Skeletal muscle cell (primary cell): ENCODE results near the gene SUN1.
"Not testable (repeated sequence)": the region's sequence is repeated elsewhere in the genome, so short reads cannot be mapped to it uniquely, and the experiment has no call there.

Source experiments
- DNase-seq: peaks from one replicate; pipeline ENCODE4 v3.0.0-alpha.2; 2010; ENCODE audit warnings: low read depth
- H3K4me3 ChIP-seq: 2 replicates; pipeline ENCODE4 v1.5.1; 2011; ENCODE audit warnings: low read depth, mild to moderate bottlenecking, control low read depth, low read length, moderate library complexity

SUN1 gene

GRCh38 chr7:832167-832967 is at the start of gene SUN1:
TSS of gene SUN1 (plus strand) at chr7:832476. CDS start at chr7:832525, 49 bp downstream.
- H3K4me3 ChIP-seq, result no peak within 1 kb of the TSS
- no peak for DNase-seq

GRCh38 chr7:782718-783449 is 49.4 kb upstream of the SUN1 start:
- no peak for DNase-seq
- no peak overlapping the region for H3K4me3 ChIP-seq

GRCh38 chr7:783556-784490 is 48.5 kb upstream of the SUN1 start:
- DNase-seq, result no peak
- no peak overlapping the region for H3K4me3 ChIP-seq

GRCh38 chr7:784971-785370 is 47.3 kb upstream of the SUN1 start:
- no peak overlapping the region for H3K4me3 ChIP-seq
- DNase-seq, result no peak

GRCh38 chr7:785416-785815 is 46.9 kb upstream of the SUN1 start:
- DNase-seq, result no peak
- H3K4me3 ChIP-seq, result no peak overlapping the region

- no peak for DNase-seq
- H3K4me3 ChIP-seq, result no peak overlapping the region
Measured at GRCh38 chr7:786472-787255, 45.6 kb upstream of the SUN1 start.

- DNase-seq, result no peak
- H3K4me3 ChIP-seq, result no peak overlapping the region
Measured at GRCh38 chr7:787332-788240, 44.7 kb upstream of the SUN1 start.

- DNase-seq, result no peak
- no peak overlapping the region for H3K4me3 ChIP-seq
Measured at GRCh38 chr7:791519-791918, 40.8 kb upstream of the SUN1 start.

GRCh38 chr7:794207-794606 is 38.1 kb upstream of the SUN1 start:
- no peak overlapping the region for H3K4me3 ChIP-seq
- no peak for DNase-seq

- no peak overlapping the region for H3K4me3 ChIP-seq
- DNase-seq, result no peak
Measured at GRCh38 chr7:794671-795329, 37.5 kb upstream of the SUN1 start.

GRCh38 chr7:796434-797169 is 35.7 kb upstream of the SUN1 start:
- H3K4me3 ChIP-seq, DNase-seq: not testable (repeated sequence)

GRCh38 chr7:798921-799470 is 33.3 kb upstream of the SUN1 start:
- no peak overlapping the region for H3K4me3 ChIP-seq

GRCh38 chr7:800692-801091 is 31.6 kb upstream of the SUN1 start:
- DNase-seq, result no peak
- H3K4me3 ChIP-seq, result no peak overlapping the region

More at GRCh38 chr7:798921-799470, 33.3 kb upstream of the SUN1 start:
- DNase-seq, result no peak

- DNase-seq, H3K4me3 ChIP-seq: not testable (repeated sequence)
Measured at GRCh38 chr7:801351-801750, 30.9 kb upstream of the SUN1 start.

GRCh38 chr7:801940-802381 is 30.3 kb upstream of the SUN1 start:
- H3K4me3 ChIP-seq, result no peak overlapping the region
- no peak for DNase-seq

- no peak for DNase-seq
- H3K4me3 ChIP-seq, result no peak overlapping the region
Measured at GRCh38 chr7:802500-803242, 29.6 kb upstream of the SUN1 start.
